ENCODE data around the gene ZNF407. TPM values are rescaled to one million over a fixed set of nuclear protein-coding genes. Genes with fewer than 3 reads are reported as not detected.

The ZNF407 gene
- total and polyA plus RNA-seq, 2 experiments from 2014 or later: 2.1 to 10.4 TPM

GRCh38 chr18:74876630-74877243 is 279.1 kb downstream of the ZNF407 start (continued):
- TF ChIP-seq ZNF462 (CRISPR knock-in tag; IDR thresholded peaks at IDR 0.05) (no peak), EZH2 (IDR thresholded peaks at IDR 0.05; ENCODE audit: low read depth, unreplicated experiment) (no peak), STAT1 (IDR thresholded peaks at IDR 0.05; ENCODE audit: unreplicated experiment) (no peak), ETS1 (IDR thresholded peaks at IDR 0.05) (no peak), NANOG (IDR thresholded peaks at IDR 0.05; ENCODE audit: borderline replicate concordance) (no peak), ZNF331 (CRISPR knock-in tag; IDR thresholded peaks at IDR 0.05; ENCODE audit: low read depth) (no peak), REST (IDR thresholded peaks at IDR 0.05; ENCODE audit: unreplicated experiment) (no peak)
